ENCODE data around the gene JAKMIP2.

JAKMIP2 gene

DNA sequence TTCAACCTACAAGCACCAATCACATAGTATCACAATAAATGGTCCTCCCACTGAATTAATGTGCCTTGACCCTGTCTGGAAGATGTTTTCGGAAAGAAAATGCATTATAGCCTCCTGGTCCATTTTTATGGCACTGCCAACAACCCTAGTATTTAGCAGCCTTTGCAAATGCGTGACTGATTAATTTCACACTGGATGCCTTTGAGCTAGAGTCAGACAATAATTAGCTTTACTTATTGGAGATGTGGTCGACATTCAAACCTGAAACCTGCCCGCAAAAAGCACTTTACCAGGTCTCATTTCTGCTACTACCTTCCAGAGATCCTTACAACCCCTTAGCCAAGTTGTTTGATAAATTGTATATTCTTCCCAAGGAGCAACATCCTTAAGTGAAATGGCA lies 153.3 kb downstream of the JAKMIP2 start:
- Histone ChIP-seq H3K4me3 (ENCODE audit: low read depth, low read length) (no peak overlapping the region), H3K36me3 (ENCODE audit: control insufficient read depth, insufficient read depth, low read length) (peaks cover 36% of the 10 kb centered on the region), H3K9ac (ENCODE audit: low read depth, low read length) (no peak overlapping the region), H3K27me3 (ENCODE audit: control insufficient read depth, insufficient read depth, low read length) (no peaks in the 10 kb centered on the region), H3K4me1 (ENCODE audit: control insufficient read depth, insufficient read depth, low read length) (peaks cover 11% of the 10 kb centered on the region), H3K27ac (ENCODE audit: low read depth, low read length) (no peak overlapping the region), H3K9me3 (ENCODE audit: control insufficient read depth, insufficient read depth, low read length) (no peaks in the 10 kb centered on the region)

DNA sequence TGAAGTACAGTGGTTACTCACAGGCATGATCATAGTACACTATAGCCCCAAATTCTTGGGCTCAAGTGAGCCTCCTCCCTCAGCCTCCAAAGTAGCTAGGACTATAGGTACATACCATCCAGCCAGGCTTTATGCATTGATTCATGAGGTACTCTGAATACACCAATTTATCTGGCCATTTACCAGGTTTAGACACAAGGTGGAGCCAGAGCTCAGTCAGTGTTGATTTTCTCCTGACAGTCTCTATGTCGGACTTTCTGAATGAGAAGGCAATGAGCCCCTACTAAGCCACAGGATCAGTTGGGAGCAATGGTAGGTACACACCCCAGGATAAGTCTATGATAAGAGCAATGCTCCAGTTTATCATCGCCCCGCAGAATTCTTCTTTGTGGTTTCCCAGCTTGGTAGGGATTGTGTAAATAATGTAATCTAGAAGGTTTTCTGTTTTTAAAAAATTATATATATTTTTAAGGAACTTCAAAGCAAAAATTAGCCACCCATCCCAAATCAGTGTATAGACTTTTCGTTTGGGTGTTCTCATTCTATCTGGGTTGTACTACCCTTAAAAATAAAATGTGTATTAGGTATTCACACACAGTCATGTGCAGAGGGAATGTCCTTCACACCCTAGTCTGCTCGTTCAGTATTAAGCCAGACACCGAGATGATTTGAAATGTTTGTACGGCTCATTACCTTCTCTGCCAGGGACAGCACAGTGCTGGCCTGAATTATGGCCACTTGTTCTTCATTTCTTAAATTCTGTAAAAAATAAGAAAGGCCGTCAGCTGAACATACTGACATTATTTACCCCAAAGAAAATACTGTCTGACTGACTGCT lies 154.3 kb downstream of the JAKMIP2 start:
- Histone ChIP-seq H3K9me3 (ENCODE audit: control insufficient read depth, insufficient read depth, low read length) (no peaks in the 10 kb centered on the region), H3K36me3 (ENCODE audit: control insufficient read depth, insufficient read depth, low read length) (peaks cover 41% of the 10 kb centered on the region), H3K27ac (ENCODE audit: low read depth, low read length) (no peak overlapping the region), H3K4me1 (ENCODE audit: control insufficient read depth, insufficient read depth, low read length) (peaks cover 9% of the 10 kb centered on the region), H3K9ac (ENCODE audit: low read depth, low read length) (no peak overlapping the region), H3K27me3 (ENCODE audit: control insufficient read depth, insufficient read depth, low read length) (no peaks in the 10 kb centered on the region), H3K4me3 (ENCODE audit: low read depth, low read length) (no peak overlapping the region)

DNA sequence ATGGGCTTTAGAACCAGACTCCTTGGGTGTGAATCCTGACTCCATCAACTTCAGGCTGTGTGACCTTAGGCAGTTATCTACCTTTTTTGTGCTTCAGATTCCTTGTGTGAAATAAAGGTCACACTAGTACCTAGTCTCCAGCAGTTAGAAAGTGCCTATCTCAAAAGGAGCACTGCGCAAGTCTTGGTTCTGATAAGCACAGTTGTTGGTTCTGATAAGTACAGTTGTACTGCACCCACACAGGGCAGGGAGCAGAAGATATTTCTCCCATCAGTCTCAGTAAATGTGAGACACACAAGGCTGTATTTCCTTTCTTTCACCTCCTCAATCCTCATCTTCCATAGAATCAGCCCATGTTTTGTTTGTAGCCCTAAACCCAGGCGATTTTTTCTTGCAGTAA lies 156.1 kb downstream of the JAKMIP2 start:
- no peak overlapping the region for H3K27ac ChIP-seq (ENCODE audit: low read depth, low read length)
- no peak overlapping the region for H3K4me3 ChIP-seq (ENCODE audit: low read depth, low read length)
- no peaks in the 10 kb centered on the region for H3K27me3 ChIP-seq (ENCODE audit: control insufficient read depth, insufficient read depth, low read length)
- H3K4me1 ChIP-seq (ENCODE audit: control insufficient read depth, insufficient read depth, low read length): no peaks in the 10 kb centered on the region
- H3K9me3 ChIP-seq (ENCODE audit: control insufficient read depth, insufficient read depth, low read length): no peaks in the 10 kb centered on the region
- H3K9ac ChIP-seq (ENCODE audit: low read depth, low read length): no peak overlapping the region
- H3K36me3 ChIP-seq (ENCODE audit: control insufficient read depth, insufficient read depth, low read length): peaks cover 43% of the 10 kb centered on the region

DNA sequence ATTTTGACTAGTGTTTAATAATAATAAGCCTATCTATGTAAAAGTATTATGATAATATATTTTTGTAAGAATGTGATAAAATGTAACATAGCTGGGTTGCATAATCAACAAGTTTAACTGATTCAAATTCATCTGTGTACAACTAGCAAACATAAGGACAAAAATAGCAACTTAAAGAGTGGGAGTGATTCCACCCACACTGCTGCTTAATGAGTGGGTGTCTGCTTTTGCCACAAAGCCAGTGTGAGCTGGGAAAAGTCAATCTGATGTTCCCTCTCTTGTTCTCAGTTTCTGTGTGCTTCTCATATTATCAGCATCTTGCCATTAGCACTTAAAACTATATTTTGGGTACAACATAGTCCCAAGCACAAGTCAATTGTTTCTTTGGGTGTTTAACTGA lies 161.5 kb downstream of the JAKMIP2 start:
- no peak overlapping the region for H3K27ac ChIP-seq (ENCODE audit: low read depth, low read length)
- no peaks in the 10 kb centered on the region for H3K27me3 ChIP-seq (ENCODE audit: control insufficient read depth, insufficient read depth, low read length)
- H3K9me3 ChIP-seq (ENCODE audit: control insufficient read depth, insufficient read depth, low read length): no peaks in the 10 kb centered on the region
- peaks cover 50% of the 10 kb centered on the region for H3K36me3 ChIP-seq (ENCODE audit: control insufficient read depth, insufficient read depth, low read length)
- H3K4me1 ChIP-seq (ENCODE audit: control insufficient read depth, insufficient read depth, low read length): no peaks in the 10 kb centered on the region
- no peak overlapping the region for H3K4me3 ChIP-seq (ENCODE audit: low read depth, low read length)
- no peak overlapping the region for H3K9ac ChIP-seq (ENCODE audit: low read depth, low read length)

DNA sequence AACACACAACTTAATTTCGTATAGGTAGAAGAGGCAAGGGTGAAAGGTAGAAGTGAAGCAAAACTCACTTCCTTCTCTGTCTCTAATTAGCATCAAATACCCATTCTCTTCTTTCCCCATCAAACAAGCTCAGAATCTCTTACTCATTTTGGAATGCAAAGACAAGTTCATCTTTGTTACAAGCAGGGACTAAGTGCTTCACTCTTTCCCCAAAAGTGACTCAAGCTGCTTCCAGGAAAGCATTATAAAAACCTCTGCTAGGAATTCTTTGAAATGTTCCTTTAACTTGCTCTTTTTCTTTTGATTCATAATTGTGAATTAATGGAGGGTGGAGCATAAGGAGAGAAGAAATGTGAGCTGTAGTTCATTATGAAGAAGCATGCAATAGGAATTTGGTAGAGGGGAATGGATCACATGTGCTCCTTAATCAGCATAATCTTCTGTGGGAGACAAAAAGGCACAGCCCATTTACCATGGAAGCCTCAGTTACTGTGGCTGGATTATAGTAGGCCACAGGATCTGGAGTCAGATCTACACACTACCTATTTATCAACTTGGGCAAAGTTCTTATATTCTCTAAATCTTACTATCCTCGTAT lies 163.1 kb downstream of the JAKMIP2 start:
- no peak overlapping the region for H3K9ac ChIP-seq (ENCODE audit: low read depth, low read length)
- no peaks in the 10 kb centered on the region for H3K9me3 ChIP-seq (ENCODE audit: control insufficient read depth, insufficient read depth, low read length)
- no peak overlapping the region for H3K4me3 ChIP-seq (ENCODE audit: low read depth, low read length)
- no peaks in the 10 kb centered on the region for H3K27me3 ChIP-seq (ENCODE audit: control insufficient read depth, insufficient read depth, low read length)
- no peak overlapping the region for H3K27ac ChIP-seq (ENCODE audit: low read depth, low read length)
- H3K36me3 ChIP-seq (ENCODE audit: control insufficient read depth, insufficient read depth, low read length): peaks cover 62% of the 10 kb centered on the region
- H3K4me1 ChIP-seq (ENCODE audit: control insufficient read depth, insufficient read depth, low read length): no peaks in the 10 kb centered on the region

DNA sequence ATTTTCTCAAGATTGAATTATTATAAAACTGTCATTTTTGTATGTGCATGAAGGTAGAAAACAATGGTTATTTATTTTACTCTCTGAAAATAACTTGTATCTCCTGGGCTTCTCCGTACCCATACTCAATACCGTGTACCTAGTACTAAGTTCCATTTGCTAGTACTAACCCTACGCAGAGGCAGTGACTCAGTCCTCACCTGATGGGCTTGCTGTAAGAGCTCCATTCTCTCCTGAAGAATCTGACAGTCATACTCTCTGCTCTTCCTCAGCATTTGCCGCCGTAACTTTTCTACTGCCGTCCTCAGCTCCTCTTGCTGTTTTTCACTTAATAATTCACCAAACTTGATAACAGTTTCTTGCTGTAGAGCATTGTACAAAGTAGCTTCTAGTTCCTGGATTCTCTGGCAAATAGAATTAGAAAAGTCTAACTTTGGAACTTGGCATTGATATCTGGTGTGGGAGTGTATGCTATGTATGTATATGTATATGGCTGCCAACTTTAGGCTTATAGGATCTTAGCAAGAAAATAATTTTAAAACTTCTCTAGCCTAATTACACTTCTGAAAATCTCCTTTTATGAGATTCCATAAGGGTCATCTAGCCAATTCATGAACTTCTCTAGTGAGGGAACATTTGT lies 164.7 kb downstream of the JAKMIP2 start:
- Histone ChIP-seq H3K9me3 (ENCODE audit: control insufficient read depth, insufficient read depth, low read length) (no peaks in the 10 kb centered on the region), H3K4me3 (ENCODE audit: low read depth, low read length) (no peak overlapping the region), H3K27me3 (ENCODE audit: control insufficient read depth, insufficient read depth, low read length) (no peaks in the 10 kb centered on the region), H3K4me1 (ENCODE audit: control insufficient read depth, insufficient read depth, low read length) (peaks cover under 1% of the 10 kb centered on the region; the same call in 1 of the 2 replicates), H3K36me3 (ENCODE audit: control insufficient read depth, insufficient read depth, low read length) (peaks cover 67% of the 10 kb centered on the region), H3K9ac (ENCODE audit: low read depth, low read length) (no peak overlapping the region), H3K27ac (ENCODE audit: low read depth, low read length) (no peak overlapping the region)

DNA sequence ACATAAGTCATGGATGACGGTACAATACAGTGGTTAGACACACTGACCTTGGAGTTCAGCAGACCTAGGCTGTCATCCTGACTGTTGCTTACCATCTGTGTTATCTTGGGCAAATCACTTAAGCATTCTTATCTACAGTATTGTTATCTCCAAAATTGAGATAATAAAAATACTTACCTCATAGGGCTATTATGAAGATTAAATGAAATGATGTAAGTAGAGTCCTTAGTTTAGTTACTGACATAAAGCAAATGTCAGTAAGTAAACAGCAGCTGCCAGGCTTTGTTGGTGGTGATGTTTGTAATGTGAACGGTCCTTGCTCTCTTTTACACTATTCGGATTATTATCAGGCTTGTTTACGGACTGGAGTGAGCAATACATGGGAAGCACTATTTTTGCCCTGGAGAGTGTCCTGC lies 165.3 kb downstream of the JAKMIP2 start:
- H3K27ac ChIP-seq (ENCODE audit: low read depth, low read length): no peak overlapping the region
- H3K9ac ChIP-seq (ENCODE audit: low read depth, low read length): no peak overlapping the region
- H3K4me3 ChIP-seq (ENCODE audit: low read depth, low read length): no peak overlapping the region
- H3K4me1 ChIP-seq (ENCODE audit: control insufficient read depth, insufficient read depth, low read length): peaks cover 6% of the 10 kb centered on the region; the same call in 1 of the 2 replicates
- no peaks in the 10 kb centered on the region for H3K9me3 ChIP-seq (ENCODE audit: control insufficient read depth, insufficient read depth, low read length)
- H3K36me3 ChIP-seq (ENCODE audit: control insufficient read depth, insufficient read depth, low read length): peaks cover 72% of the 10 kb centered on the region
- H3K27me3 ChIP-seq (ENCODE audit: control insufficient read depth, insufficient read depth, low read length): no peaks in the 10 kb centered on the region

DNA sequence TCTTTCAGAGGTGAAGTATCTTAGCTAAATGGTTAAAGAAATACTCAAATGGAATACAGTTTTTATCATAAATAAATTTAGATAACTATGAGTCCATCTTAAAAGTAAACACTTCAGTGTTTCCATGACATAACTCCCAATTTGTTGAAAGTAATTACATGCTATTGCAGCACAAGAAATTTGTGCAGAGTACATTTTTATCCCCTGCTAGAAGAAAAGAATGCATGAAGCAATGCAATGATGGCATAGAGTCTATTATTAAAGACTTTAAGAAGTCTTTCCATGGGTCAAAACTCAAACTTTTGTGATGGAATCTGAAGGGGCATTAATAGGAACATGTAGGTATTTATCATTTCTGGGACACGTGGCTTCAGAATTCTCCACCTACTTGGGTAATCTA lies 166.1 kb downstream of the JAKMIP2 start:
- H3K9ac ChIP-seq (ENCODE audit: low read depth, low read length): no peak overlapping the region
- no peaks in the 10 kb centered on the region for H3K9me3 ChIP-seq (ENCODE audit: control insufficient read depth, insufficient read depth, low read length)
- peaks cover 71% of the 10 kb centered on the region for H3K36me3 ChIP-seq (ENCODE audit: control insufficient read depth, insufficient read depth, low read length)
- H3K4me1 ChIP-seq (ENCODE audit: control insufficient read depth, insufficient read depth, low read length): peaks cover 13% of the 10 kb centered on the region
- no peak overlapping the region for H3K27ac ChIP-seq (ENCODE audit: low read depth, low read length)
- H3K4me3 ChIP-seq (ENCODE audit: low read depth, low read length): no peak overlapping the region
- no peaks in the 10 kb centered on the region for H3K27me3 ChIP-seq (ENCODE audit: control insufficient read depth, insufficient read depth, low read length)

DNA sequence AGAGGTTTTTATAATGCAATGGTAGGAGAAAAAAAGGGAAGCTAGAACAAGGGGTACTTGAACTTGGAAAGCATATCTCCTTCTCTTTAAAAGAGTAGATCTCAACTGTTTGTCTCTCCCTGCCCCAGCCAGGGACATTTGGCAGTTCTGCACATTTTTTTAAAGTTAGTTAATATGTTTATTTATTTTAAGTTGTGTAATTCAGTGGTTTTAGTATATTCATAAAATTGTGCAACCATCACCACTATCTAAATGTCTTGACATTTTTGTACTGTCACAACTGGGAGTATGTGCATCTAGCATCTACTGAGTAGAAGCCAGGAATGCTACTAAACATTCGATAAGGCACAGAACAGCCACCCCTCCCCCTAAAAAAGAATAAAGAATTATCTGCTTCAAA lies 169.2 kb downstream of the JAKMIP2 start:
- H3K4me1 ChIP-seq (ENCODE audit: control insufficient read depth, insufficient read depth, low read length): peaks cover 22% of the 10 kb centered on the region
- H3K27me3 ChIP-seq (ENCODE audit: control insufficient read depth, insufficient read depth, low read length): no peaks in the 10 kb centered on the region
- no peak overlapping the region for H3K27ac ChIP-seq (ENCODE audit: low read depth, low read length)
- peaks cover 62% of the 10 kb centered on the region for H3K36me3 ChIP-seq (ENCODE audit: control insufficient read depth, insufficient read depth, low read length)
- H3K9me3 ChIP-seq (ENCODE audit: control insufficient read depth, insufficient read depth, low read length): no peaks in the 10 kb centered on the region
- H3K9ac ChIP-seq (ENCODE audit: low read depth, low read length): no peak overlapping the region
- H3K4me3 ChIP-seq (ENCODE audit: low read depth, low read length): no peak overlapping the region

DNA sequence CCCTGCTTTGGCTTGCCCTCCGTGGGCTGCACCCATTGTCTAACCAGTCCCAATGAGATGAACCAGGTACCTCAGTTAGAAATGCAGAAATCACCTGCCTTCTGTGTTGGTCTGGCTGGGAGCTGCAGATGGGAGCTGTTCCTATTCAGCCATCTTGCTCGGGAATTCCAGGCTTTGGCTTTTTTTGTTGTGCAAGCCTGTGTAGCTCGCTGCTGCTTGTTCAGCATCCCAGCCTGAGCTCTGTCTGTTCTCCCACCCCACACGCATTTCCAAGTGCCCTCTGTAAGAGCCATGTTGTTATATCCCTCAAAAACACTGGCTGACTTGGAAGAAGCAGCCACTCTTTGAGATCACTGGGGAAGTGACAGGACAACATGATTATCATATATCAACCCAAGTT lies 171.0 kb downstream of the JAKMIP2 start:
- peaks cover 22% of the 10 kb centered on the region for H3K4me1 ChIP-seq (ENCODE audit: control insufficient read depth, insufficient read depth, low read length)
- no peak overlapping the region for H3K4me3 ChIP-seq (ENCODE audit: low read depth, low read length)
- H3K27ac ChIP-seq (ENCODE audit: low read depth, low read length): no peak overlapping the region
- no peak overlapping the region for H3K9ac ChIP-seq (ENCODE audit: low read depth, low read length)
- H3K27me3 ChIP-seq (ENCODE audit: control insufficient read depth, insufficient read depth, low read length): no peaks in the 10 kb centered on the region
- no peaks in the 10 kb centered on the region for H3K9me3 ChIP-seq (ENCODE audit: control insufficient read depth, insufficient read depth, low read length)
- H3K36me3 ChIP-seq (ENCODE audit: control insufficient read depth, insufficient read depth, low read length): peaks cover 47% of the 10 kb centered on the region

DNA sequence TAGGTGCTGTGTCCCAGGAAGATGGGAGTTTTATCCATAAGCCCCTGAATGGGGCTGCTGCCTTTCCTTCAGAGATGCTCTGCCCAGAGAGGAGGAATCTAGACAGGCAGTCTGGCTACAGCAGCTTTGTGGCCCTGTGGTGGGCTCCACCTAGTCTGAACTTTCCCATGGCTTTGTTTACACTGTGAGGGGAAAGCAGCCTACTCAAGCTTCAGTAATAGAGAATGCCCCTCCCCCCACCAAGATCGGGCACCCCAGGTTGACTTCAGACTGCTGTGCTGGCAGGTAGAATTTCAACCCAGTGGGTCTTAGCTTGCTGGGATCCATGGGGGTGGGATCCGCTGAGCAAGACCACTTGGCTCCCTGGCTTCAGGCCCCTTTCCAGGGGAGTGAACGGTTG lies 171.7 kb downstream of the JAKMIP2 start:
- H3K27ac ChIP-seq (ENCODE audit: low read depth, low read length): no peak overlapping the region
- no peaks in the 10 kb centered on the region for H3K27me3 ChIP-seq (ENCODE audit: control insufficient read depth, insufficient read depth, low read length)
- peaks cover 42% of the 10 kb centered on the region for H3K36me3 ChIP-seq (ENCODE audit: control insufficient read depth, insufficient read depth, low read length)
- H3K4me3 ChIP-seq (ENCODE audit: low read depth, low read length): no peak overlapping the region; the same call in 1 of the 2 replicates
- no peaks in the 10 kb centered on the region for H3K9me3 ChIP-seq (ENCODE audit: control insufficient read depth, insufficient read depth, low read length)
- no peak overlapping the region for H3K9ac ChIP-seq (ENCODE audit: low read depth, low read length)
- peaks cover 22% of the 10 kb centered on the region for H3K4me1 ChIP-seq (ENCODE audit: control insufficient read depth, insufficient read depth, low read length)

Data from HUES48 (cell line).